K562 (cell line): ENCODE data around the gene SPAG17. TPM values are rescaled to one million over a fixed set of nuclear protein-coding genes. Genes with fewer than 3 reads are reported as not detected.

ENCODE experiments used
- ATAC-seq: fragments of 200-7000 bp; cut with Tn5 transposase; 3 replicates; pipeline ENCODE4 v1.9.1; 2020; ENCODE audit warnings: moderate library complexity
- BruUV-seq: library from RNA; stranded (reverse); fragments of 400-500 nt; replicated peaks from 2 replicates; lab custom pipeline; 2021; lab: Mats Ljungman, UMichigan
- CTCF ChIA-PET: fragments of 300-600 bp; formaldehyde crosslinking; extraction: SDS; loops from one replicate; lab custom pipeline; 2021; ENCODE audit warnings: low intra/inter-chr PET ratio; lab: Yijun Ruan, JAX
- POLR2A ChIA-PET: fragments of 300-600, 350-650 bp; sonication (Branson Sonifier 250); formaldehyde crosslinking; extraction: SDS; loops from one replicate; lab custom pipeline; 2021; ENCODE audit warnings: antibody characterized with exemption, inconsistent platforms; lab: Yijun Ruan, JAX
- DNase-seq, 4 experiments: peaks; one replicate each; pipeline versions ENCODE4 v3.0.0 to v3.0.0-alpha.2; 2011 to 2018; ENCODE audit warnings: low spot score in 3 of 4, mixed read lengths in 3 of 4; ENCODE audit errors: extremely low read depth in 1 of 4
- FAIRE-seq: peaks from 2 replicates; lab custom pipeline; 2011; peaks lifted over from hg19 to GRCh38; lab: Jason Lieb, UNC
- H2AFZ ChIP-seq: 2 replicates; pipeline ENCODE4 v1.6.0; 2011; ENCODE audit warnings: low read depth, low read length, control low read depth, inconsistent platforms
- H3K27ac ChIP-seq: fragments of 200-600 bp; 3 replicates; pipeline ENCODE4 v1.8.0; 2011; ENCODE audit warnings: low read depth, mild to moderate bottlenecking, control low read depth, inconsistent platforms, low read length, moderate library complexity, mixed read lengths; ENCODE audit errors: extremely low read depth
- H3K27me3 ChIP-seq, 2 experiments: fragments of 300-600 bp in 1 of 2; 2 replicates in 1 of 2; 3 replicates in 1 of 2; pipeline versions ENCODE4 v1.6.0 to v1.8.0; 2011; ENCODE audit warnings: inconsistent platforms in 2 of 2, low read length in 2 of 2, mild to moderate bottlenecking in 1 of 2, mixed read lengths in 1 of 2, moderate library complexity in 1 of 2; ENCODE audit not compliant: control insufficient read depth in 2 of 2, insufficient read depth in 2 of 2
- H3K36me3 ChIP-seq: fragments of 300-600 bp; 3 replicates; pipeline ENCODE4 v1.8.0; 2011; ENCODE audit warnings: mild to moderate bottlenecking, low read length, inconsistent platforms; ENCODE audit not compliant: control insufficient read depth, insufficient read depth
- H3K4me1 ChIP-seq, 2 experiments: fragments of 200-600 bp in 1 of 2; replicated peaks in 1 of 2; 2 replicates in 1 of 2; 3 replicates in 1 of 2; pipeline versions ENCODE4 v1.5.1 to v1.8.0; 2011; ENCODE audit warnings: inconsistent platforms in 2 of 2, low read length in 2 of 2, mild to moderate bottlenecking in 1 of 2, mixed read lengths in 1 of 2, moderate library complexity in 1 of 2; ENCODE audit not compliant: control insufficient read depth in 2 of 2, insufficient read depth in 2 of 2
- H3K4me2 ChIP-seq: 2 replicates; pipeline ENCODE4 v1.6.1; 2011; ENCODE audit warnings: low read length, control low read depth, inconsistent platforms, mixed read lengths; ENCODE audit not compliant: insufficient read depth
- H3K4me3 ChIP-seq: fragments of 200-600 bp; sonication (generic), shearing (Covaris generic); 2 replicates; pipeline ENCODE4 v1.5.1; 2016; ENCODE audit warnings: control low read depth, inconsistent platforms
- H3K79me2 ChIP-seq: fragments of 200-600 bp; 3 replicates; pipeline ENCODE4 v1.8.0; 2011; ENCODE audit warnings: low read length, inconsistent platforms; ENCODE audit not compliant: control insufficient read depth, insufficient read depth
- H3K9ac ChIP-seq, 2 experiments: 2 replicates each; pipeline versions ENCODE4 v1.6.0 to v1.6.1; 2011; ENCODE audit warnings: low read depth in 2 of 2, low read length in 2 of 2, control low read depth in 1 of 2, inconsistent platforms in 1 of 2, mild to moderate bottlenecking in 1 of 2, mixed read lengths in 1 of 2; ENCODE audit not compliant: insufficient read depth in 1 of 2
- H3K9me1 ChIP-seq: one replicate; pipeline ENCODE4 v1.6.0; 2011; ENCODE audit warnings: inconsistent platforms, mild to moderate bottlenecking, low read length, moderate library complexity; ENCODE audit not compliant: control insufficient read depth, insufficient read depth
- H3K9me3 ChIP-seq: replicated peaks from 2 replicates; pipeline ENCODE4 v1.5.1; 2011; ENCODE audit warnings: low read depth, low read length, inconsistent platforms; ENCODE audit not compliant: control insufficient read depth, insufficient read depth
- H4K20me1 ChIP-seq: replicated peaks from 2 replicates; pipeline ENCODE4 v1.6.1; 2011; ENCODE audit warnings: low read length, inconsistent platforms, mixed read lengths; ENCODE audit not compliant: control insufficient read depth, insufficient read depth
- CEBPG ChIP-seq, 3 experiments: fragments of 200-800 bp in 1 of 3; sonication (Bioruptor generic) in 1 of 3; sonication (generic) in 1 of 3; formaldehyde crosslinking in 1 of 3; IDR thresholded peaks in 2 of 3; conservative IDR thresholded peaks in 1 of 3; 2 replicates each; pipeline versions ENCODE4 v1.6.1 to v1.8.0; 2016 to 2022; ENCODE audit warnings: missing compliant biosample characterization in 2 of 3, missing genetic modification characterization in 2 of 3, mild to moderate bottlenecking in 1 of 3, missing genetic modification reagents in 1 of 3
- DDX20 ChIP-seq: fragments of 450-650 bp; IDR thresholded peaks from 2 replicates; pipeline ENCODE4 v1.6.1; 2016; ENCODE audit warnings: missing genetic modification characterization, low read depth, mild to moderate bottlenecking, missing compliant biosample characterization, moderate library complexity
- ELK1 ChIP-seq: sonication (generic); formaldehyde crosslinking; IDR thresholded peaks from 2 replicates; pipeline ENCODE4 v1.8.1; 2022; ENCODE audit warnings: missing genetic modification reagents
- MTA2 ChIP-seq: fragments of 450-650 bp; IDR thresholded peaks from 2 replicates; pipeline ENCODE4 v1.6.1; 2016; ENCODE audit warnings: low read depth
- SRSF7 ChIP-seq: fragments of 200-400 bp; formaldehyde crosslinking; optimal IDR thresholded peaks from 2 replicates; pipeline ENCODE3; 2017; ENCODE audit warnings: mild to moderate bottlenecking, low read depth, low read length
- WGBS: fragments of 100-300 bp; shearing (Covaris generic); methylation state at CpG from one replicate; pipeline ENCODE4 v1.1.6; 2016; ENCODE audit warnings: low coverage, mixed read lengths; ENCODE audit not compliant: insufficient coverage; ENCODE audit errors: missing lambda C conversion rate; 5-methylcytosine and 5-hydroxymethylcytosine counted together
- in situ Hi-C: fragments of 300-500 bp; cut with MboI; formaldehyde crosslinking; loops from 4 replicates; pipeline ENCODE4 v1.15.0; 2018; ENCODE audit warnings: inconsistent platforms, mixed read lengths
- intact Hi-C: fragments of 100-400 bp; cut with micrococcal nuclease; formaldehyde crosslinking; loops from 2 replicates; pipeline ENCODE4 v1.14.2; 2022
- polyA plus RNA-seq, 8 experiments: library from polyadenylated mRNA; depleted of rRNA in 4 of 8; stranded (reverse) in 5 of 8; unstranded in 3 of 8; fragments of >200 nt; fragmentation: Nextera tagmentation in 2 of 8; fragmentation: Illumina TruSeq in 1 of 8; extraction: Ambion mirVana in 2 of 8; extraction: Trizol in 1 of 8; gene quantifications; 2 replicates each; pipeline versions ENCODE4 v1.2.1 to v1.2.3, GENCODE V29; 2011 to 2014; ENCODE audit warnings: inconsistent platforms in 1 of 8, missing spikeins in 1 of 8
- total RNA-seq, 7 experiments: library from RNA; depleted of rRNA in 6 of 7; stranded (reverse); fragments of >200 nt in 6 of 7; fragmentation: Illumina TruSeq in 2 of 7; extraction: Trizol in 2 of 7; gene quantifications; 2 replicates each; pipeline versions ENCODE4 v1.2.1 to v1.2.3, GENCODE V29; 2011 to 2021; ENCODE audit warnings: low replicate concordance in 1 of 7
- TF ChIP-seq, protein P1 (sequence below): fragments of 450-650 bp; IDR thresholded peaks from 2 replicates; pipeline ENCODE4 v1.6.1; 2016; ENCODE audit warnings: antibody characterized with exemption

SPAG17 gene
- total and polyA plus RNA-seq, 9 of the 15 experiments (the other 6 are each of a cell fraction or from before 2014, with no cell fraction given): 0.07 to 2.1 (median 1.5) TPM

DNA sequence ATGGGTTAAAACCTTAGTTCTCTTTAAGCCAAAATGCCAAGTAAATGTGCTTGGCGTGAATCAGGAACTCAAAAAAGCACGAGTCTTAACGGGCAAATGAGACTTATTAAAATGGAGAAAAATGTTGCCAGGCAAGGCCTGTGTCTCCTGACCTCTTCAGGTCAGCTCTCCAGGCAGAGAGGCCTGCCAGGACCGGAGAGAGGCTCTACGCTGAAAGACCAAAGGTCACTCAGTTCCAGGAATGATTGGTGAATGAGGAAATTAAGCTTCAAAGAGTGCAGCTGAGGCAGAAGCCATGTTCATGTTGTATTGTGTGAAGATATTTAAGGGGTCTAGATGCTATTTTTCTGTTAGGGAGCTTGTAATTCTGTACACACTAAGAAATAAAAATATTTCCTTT lies 66.6 kb downstream of the SPAG17 start:
- Histone ChIP-seq H3K4me3 (no peak overlapping the region), H3K4me1 (no peaks in the 10 kb centered on the region), H3K4me2 (no peak overlapping the region), H3K9me1 (no peaks in the 10 kb centered on the region), H3K27ac (no peak overlapping the region), H3K9ac (no peak overlapping the region), H3K79me2 (no peaks in the 10 kb centered on the region), H2AFZ (no peak overlapping the region), H3K9me3 (no peaks in the 10 kb centered on the region), H4K20me1 (no peaks in the 10 kb centered on the region), H3K27me3 (peaks cover 0 to 3% of the 10 kb centered on the region in 2 experiments; a peak in 1 of 5 replicates), H3K36me3 (no peaks in the 10 kb centered on the region)
- in situ Hi-C loops: no loop called here
- no TSS peak for BruUV-seq
- WGBS: 0% methylated on average over 5 of the region's 5 CpGs
- no peak for ATAC-seq
- ChIA-PET POLR2A (no interaction called here), CTCF (no interaction called here)
- no peak for FAIRE-seq
- TF ChIP-seq CEBPG (CRISPR knock-in tag; IDR thresholded peaks at IDR 0.05) (no peak), CEBPG (tag; conservative IDR thresholded peaks at IDR 0.05 in 1 of 2, IDR thresholded peaks at IDR 0.05 in 1 of 2) (no peak), SRSF7 (no peak), DDX20 (no peak), MTA2 (no peak), ELK1 (CRISPR knock-in tag) (no peak)
- TF ChIP-seq, protein P1, sequence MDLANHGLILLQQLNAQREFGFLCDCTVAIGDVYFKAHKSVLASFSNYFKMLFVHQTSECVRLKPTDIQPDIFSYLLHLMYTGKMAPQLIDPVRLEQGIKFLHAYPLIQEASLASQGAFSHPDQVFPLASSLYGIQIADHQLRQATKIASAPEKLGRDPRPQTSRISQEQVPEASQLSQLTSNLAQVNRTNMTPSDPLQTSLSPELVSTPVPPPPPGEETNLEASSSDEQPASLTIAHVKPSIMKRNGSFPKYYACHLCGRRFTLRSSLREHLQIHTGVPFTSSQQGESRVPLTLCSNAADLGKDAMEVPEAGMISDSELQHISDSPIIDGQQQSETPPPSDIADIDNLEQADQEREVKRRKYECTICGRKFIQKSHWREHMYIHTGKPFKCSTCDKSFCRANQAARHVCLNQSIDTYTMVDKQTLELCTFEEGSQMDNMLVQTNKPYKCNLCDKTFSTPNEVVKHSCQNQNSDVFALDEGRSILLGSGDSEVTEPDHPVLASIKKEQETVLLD: no peak
- DNase-seq: no peak
- intact Hi-C loops: no loop called here
